Esophagus squamous epithelium (tissue), 5 donors: ENCODE results near the gene CGNL1. TPM values are rescaled to one million over a fixed set of nuclear protein-coding genes. Genes with fewer than 3 reads are reported as not detected.
A peak's percentile ranks its signal among the peaks of the same experiment; 100 is the strongest.

Experiments
- DNase-seq: peaks from one replicate; lab custom pipeline; 2025; lab: John Stamatoyannopoulos, UW
- H3K27ac ChIP-seq, 4 donors: fragments of 200-600 bp; sonication (generic); one replicate each; pipeline ENCODE4 v1.5.1; 2016 to 2019; ENCODE audit warnings: mild to moderate bottlenecking in 1 of 4
- H3K27me3 ChIP-seq, 4 donors: fragments of 200-600 bp; sonication (generic); 1 replicate in 3 of 4; 2 replicates in 1 of 4; pipeline versions ENCODE4 v1.5.1 to v1.6.0; 2017 to 2021; ENCODE audit warnings: antibody characterized with exemption in 1 of 4
- H3K36me3 ChIP-seq, 3 donors: fragments of 200-600 bp; sonication (generic); one replicate each; pipeline ENCODE4 v1.5.1; 2016 to 2019
- H3K4me1 ChIP-seq, 3 donors: fragments of 200-600 bp; sonication (generic); one replicate each; pipeline ENCODE4 v1.5.1; 2017 to 2019
- H3K4me3 ChIP-seq, 4 donors: fragments of 200-600 bp; sonication (generic); 1 replicate in 3 of 4; 2 replicates in 1 of 4; pipeline ENCODE4 v1.5.1; 2016 to 2019; ENCODE audit warnings: mild to moderate bottlenecking in 2 of 4, moderate library complexity in 1 of 4
- H3K9me3 ChIP-seq, 3 donors: fragments of 200-600 bp; sonication (generic); one replicate each; pipeline ENCODE4 v1.5.1; 2016 to 2019
- CTCF ChIP-seq, 6 experiments: fragments of 450-650 bp in 4 of 6; fragments of 200-600 bp in 2 of 6; sonication (generic) in 2 of 6; IDR thresholded peaks; one replicate each; pipeline ENCODE4 v1.5.1; 2016 to 2019; ENCODE audit warnings: antibody characterized with exemption in 6 of 6, mild to moderate bottlenecking in 4 of 6, moderate library complexity in 4 of 6
- POLR2A ChIP-seq, 4 donors: fragments of 450-650 bp; IDR thresholded peaks; one replicate each; pipeline ENCODE4 v1.6.1; 2017; ENCODE audit warnings: antibody characterized with exemption in 4 of 4, mild to moderate bottlenecking in 4 of 4, moderate library complexity in 3 of 4
- WGBS, 2 donors: methylation state at CpG; one replicate each; pipeline ENCODE4 v1.1.5; 2018; 5-methylcytosine and 5-hydroxymethylcytosine counted together
- intact Hi-C: fragments of 100-400 bp; cut with DNase I; formaldehyde crosslinking; loops from one replicate; pipeline ENCODE4 v1.15.0; 2022
- total RNA-seq, 4 donors: library from RNA; depleted of rRNA; stranded (reverse); fragments of >200 nt; gene quantifications; one replicate each; pipeline ENCODE4 v1.1.0, GENCODE V29; 2016
- donor health status: DM: yes; HTN: yes; CAD: no.

CGNL1 gene
- total RNA-seq, 4 donors from 2014 or later, result 3.8 to 14.7 (median 8.8) TPM

DNA sequence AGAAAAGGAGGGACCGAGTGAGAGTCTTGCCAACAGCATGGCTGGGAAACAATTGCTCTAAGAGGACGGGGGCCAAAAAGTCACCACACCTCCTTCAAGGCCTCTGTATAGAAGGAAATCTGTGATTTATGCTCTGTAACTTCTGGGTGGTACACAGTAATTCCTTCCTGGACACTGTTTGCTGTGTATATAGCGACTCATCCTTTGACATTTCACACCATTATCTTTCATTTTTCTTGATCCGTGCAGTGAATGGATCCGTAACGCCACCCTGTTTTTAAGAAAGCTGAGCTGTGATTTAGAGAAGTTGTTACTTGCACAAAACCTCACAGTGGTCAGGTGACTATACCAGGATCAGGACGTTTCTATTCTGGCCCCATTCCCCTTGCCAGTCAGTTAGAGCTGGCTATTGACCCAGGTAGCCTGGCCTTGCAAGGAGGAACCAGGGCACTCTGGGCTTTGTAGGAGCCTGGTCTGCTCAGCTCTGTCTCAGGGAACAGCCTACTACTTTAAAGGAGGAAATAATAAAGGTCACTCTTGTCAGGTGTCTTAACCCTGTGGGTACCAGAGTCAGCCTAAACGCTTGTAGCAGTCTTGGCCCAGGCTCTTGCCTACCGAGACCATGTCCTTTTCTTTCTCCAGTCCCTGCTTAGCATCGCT, 128.9 kb downstream of the CGNL1 start:
- no peaks in the 10 kb centered on the region for H3K9me3 ChIP-seq
- no peaks in the 10 kb centered on the region for H3K36me3 ChIP-seq
- peaks cover 16 to 76% (median 17%) of the 10 kb centered on the region in 3 donors for H3K4me1 ChIP-seq
- 56 to 64% methylated on average over 10 of the region's 10 CpGs for WGBS, 2 donors
- intact Hi-C loops, result no loop called here
- no peak for TF ChIP-seq CTCF (IDR thresholded peaks at IDR 0.05)
- TF ChIP-seq POLR2A (IDR thresholded peaks at IDR 0.05), result no peak
- DNase-seq, result no peak
- H3K27me3 ChIP-seq, result no peaks in the 10 kb centered on the region
- H3K4me3 ChIP-seq, result no peak overlapping the region
- peak overlapping the region; percentile 50 to 90 (median 70) for H3K27ac ChIP-seq

GRCh38 chr15:57505949-57506391, 129.7 kb downstream of the CGNL1 start:
- TF ChIP-seq POLR2A (IDR thresholded peaks at IDR 0.05), result no peak
- TF ChIP-seq CTCF (IDR thresholded peaks at IDR 0.05), result no peak

DNA sequence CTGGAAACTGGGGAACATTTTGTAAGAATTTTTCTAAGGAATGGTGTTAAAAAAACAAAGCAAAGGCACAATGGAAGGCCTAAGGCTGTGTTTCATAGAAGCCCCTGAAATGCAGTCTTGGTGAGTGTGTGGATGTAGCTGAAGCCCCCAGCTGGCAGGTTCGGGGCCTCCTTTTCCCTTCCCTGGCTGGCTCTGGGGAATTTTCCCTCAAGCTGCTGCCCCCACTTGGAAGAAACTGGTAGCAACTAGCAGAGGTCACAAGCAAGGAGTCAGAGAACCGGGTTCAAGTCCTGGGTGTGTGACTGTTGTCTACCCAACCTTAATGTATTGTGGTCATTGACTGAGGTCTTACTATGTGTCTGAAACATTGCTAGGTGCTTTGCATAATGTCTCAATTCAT, 130.1 kb downstream of the CGNL1 start:
- peaks cover 16 to 79% (median 18%) of the 10 kb centered on the region in 3 donors for H3K4me1 ChIP-seq

More at GRCh38 chr15:57505949-57506391, 129.7 kb downstream of the CGNL1 start:
- Histone ChIP-seq H3K36me3 (no peaks in the 10 kb centered on the region), H3K4me1 (peaks cover 16 to 81% (median 18%) of the 10 kb centered on the region in 3 donors), H3K27me3 (no peaks in the 10 kb centered on the region), H3K4me3 (no peak overlapping the region), H3K27ac (peak overlapping the region; percentile 68 to 90 (median 76)), H3K9me3 (no peaks in the 10 kb centered on the region)
- no peak for DNase-seq
- 30 to 62% methylated on average over 3 to 9 of the region's 9 CpGs for WGBS, 2 donors
- intact Hi-C loops, result no loop called here

DNA sequence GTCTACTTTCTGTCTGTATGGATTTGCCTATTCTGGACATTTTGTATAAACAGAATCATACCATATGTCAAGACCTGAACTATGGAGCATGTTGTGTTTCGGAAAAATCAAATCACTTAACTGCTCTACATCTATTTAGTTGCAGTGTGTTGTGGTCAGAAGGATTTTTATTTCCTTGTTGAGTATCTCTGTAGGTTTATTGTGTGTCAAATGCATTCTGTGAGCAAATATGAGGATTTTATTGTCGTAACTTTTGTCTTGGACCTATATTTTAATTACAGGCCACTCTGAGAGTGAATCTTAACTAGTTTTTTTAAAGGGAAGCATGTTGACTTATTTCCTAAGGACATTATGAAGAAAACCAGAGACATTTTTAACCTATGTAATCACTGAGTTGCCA, 130.8 kb downstream of the CGNL1 start:
- H3K4me3 ChIP-seq, result no peak overlapping the region
- no peak for DNase-seq
- H3K27ac ChIP-seq, result peak overlapping the region; percentile 68 to 90 (median 76)
- intact Hi-C loops, result no loop called here
- no peaks in the 10 kb centered on the region for H3K36me3 ChIP-seq
- 93 to 100% methylated on average over 2 of the region's 2 CpGs for WGBS, 2 donors
- no peaks in the 10 kb centered on the region for H3K27me3 ChIP-seq
- H3K4me1 ChIP-seq, result peaks cover 16 to 76% (median 18%) of the 10 kb centered on the region in 3 donors
- H3K9me3 ChIP-seq, result no peaks in the 10 kb centered on the region
- TF ChIP-seq POLR2A (IDR thresholded peaks at IDR 0.05) (no peak), CTCF (IDR thresholded peaks at IDR 0.05) (no peak)

More for the DNA sequence above, 130.1 kb downstream of the CGNL1 start:
- no peaks in the 10 kb centered on the region for H3K9me3 ChIP-seq
- no peaks in the 10 kb centered on the region for H3K36me3 ChIP-seq
- WGBS, 2 donors, result 48 to 56% methylated on average over 2 of the region's 2 CpGs
- H3K27ac ChIP-seq, result peak overlapping the region; percentile 68 to 90 (median 76)
- H3K27me3 ChIP-seq, result no peaks in the 10 kb centered on the region
- intact Hi-C loops, result no loop called here
- no peak for DNase-seq
- TF ChIP-seq CTCF (IDR thresholded peaks at IDR 0.05) (peak in 1 of 6 experiments; percentile 17), POLR2A (IDR thresholded peaks at IDR 0.05) (no peak)
- no peak overlapping the region for H3K4me3 ChIP-seq

DNA sequence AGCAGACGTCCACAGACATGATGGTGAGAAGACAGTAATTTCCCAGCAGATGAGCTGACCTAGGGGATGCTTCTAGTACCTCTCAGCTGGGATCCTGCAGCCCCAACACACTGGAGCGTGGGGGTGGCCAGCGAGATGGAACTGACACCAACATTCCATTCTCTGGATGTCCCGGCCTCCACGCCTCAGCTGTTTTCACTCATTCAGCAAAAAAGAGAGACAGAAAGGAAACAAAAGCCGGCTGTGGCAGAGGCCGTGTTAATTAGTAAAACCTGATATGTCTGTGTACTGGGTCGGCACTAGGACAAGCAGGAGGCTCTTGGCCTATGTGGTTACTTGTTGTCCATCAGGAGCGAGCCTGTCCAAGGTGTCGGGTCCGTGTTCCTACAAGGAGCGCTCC, 132.8 kb downstream of the CGNL1 start:
- no peaks in the 10 kb centered on the region for H3K9me3 ChIP-seq
- DNase-seq, result no peak
- 65 to 69% methylated on average over 8 to 12 of the region's 12 CpGs for WGBS, 2 donors
- intact Hi-C loops, result no loop called here
- no peaks in the 10 kb centered on the region for H3K36me3 ChIP-seq
- H3K4me1 ChIP-seq, result peaks cover 16 to 60% (median 18%) of the 10 kb centered on the region in 3 donors
- no peaks in the 10 kb centered on the region for H3K27me3 ChIP-seq
- no peak overlapping the region for H3K4me3 ChIP-seq
- peak overlapping the region in 1 of 4 donors; percentile 18 for H3K27ac ChIP-seq
- no peak for TF ChIP-seq POLR2A (IDR thresholded peaks at IDR 0.05)
